Hematopoietic multipotent progenitor cell treated with erythropoietin and hydrocortisone succinate and interleukin-3 and kit ligand, for 15 days (in vitro differentiated cells): ENCODE results near the gene ANO4.

Source experiments
- DNase-seq: peaks from one replicate; pipeline ENCODE4 v3.0.0-alpha.2; 2015; ENCODE audit warnings: low spot score

The ANO4 gene

DNA sequence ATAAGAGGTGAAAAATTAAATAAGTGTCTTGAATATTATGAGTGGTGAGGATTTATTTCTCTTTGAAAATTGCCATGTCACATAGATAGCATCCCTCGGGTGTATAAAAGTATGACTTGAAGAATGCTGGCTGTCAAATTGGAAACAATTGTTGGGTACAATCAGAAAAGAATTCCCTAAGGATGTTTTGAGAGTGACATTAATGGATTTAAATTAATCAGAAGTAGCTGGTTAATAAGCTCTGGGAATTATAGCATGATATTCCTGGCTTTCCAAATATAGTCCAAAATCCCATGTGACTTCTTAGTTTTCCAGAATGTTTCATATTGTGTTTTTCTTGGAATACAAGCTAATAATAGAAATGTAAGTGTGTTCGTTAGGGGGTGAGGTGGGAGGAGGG is 196.5 kb downstream of the ANO4 start:
- DNase-seq, result no peak

DNA sequence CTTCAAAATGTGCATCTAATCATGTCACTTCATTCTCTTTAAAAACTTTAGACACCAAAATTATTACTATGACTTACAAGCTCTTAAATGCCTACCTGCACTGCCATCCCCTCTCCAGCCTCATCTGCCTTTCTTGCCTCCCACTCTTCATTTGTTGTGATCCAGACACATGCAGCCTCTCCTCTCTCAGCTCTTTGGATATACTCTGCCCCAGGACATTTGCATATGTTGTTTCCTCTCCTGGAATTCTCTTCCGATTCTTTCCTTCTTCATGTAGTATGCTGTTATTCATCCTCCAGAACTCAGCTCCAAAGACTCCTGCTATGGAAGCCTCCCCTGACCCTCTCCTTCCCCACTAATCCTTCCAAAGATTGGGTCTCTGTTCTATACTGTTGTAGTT is 197.6 kb downstream of the ANO4 start:
- no peak for DNase-seq

DNA sequence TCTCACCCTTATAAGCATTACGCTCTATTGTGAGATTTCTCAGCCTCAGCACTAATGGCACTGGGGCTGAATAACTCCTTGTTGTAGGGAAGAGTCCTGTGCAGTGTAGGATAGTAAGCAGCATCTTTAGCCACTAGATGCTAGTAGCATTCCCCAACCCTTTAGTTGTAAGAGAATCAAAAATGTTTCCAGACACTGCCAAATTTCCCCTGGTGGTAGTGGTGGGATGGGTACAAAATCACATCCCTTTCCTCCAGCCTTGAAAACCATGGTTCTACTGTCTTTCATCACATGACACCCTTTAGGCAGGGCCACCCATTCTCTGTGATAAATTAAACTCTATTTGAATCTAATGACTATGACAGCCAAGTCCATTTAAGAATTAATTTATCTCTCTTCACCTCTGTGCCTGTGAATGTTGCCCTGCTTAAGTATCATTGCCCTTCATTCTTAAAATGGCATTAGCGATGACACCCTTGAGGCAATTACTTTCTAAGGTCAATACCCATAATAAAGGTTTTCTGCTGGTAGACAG is 199.4 kb downstream of the ANO4 start:
- DNase-seq, result no peak

DNA sequence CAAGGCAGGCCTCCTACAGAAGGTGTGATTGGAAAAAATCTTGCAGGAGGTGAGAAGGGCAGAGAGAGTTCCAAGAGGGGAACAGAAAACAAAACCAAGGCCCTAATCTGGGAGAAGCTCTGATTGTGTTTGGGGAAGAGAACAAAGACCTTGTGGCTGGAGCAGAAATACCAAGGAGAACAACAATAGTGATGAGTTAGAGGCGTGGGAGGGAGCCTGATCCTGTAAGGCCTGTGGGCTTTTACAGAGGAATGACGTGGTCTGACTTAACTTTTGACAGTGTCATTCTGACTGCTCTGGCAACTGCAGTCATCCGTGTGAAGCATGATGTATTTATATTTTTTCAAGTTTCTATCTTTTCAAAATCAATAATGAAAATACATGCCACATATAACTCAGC is 200.6 kb downstream of the ANO4 start:
- DNase-seq, result no peak

DNA sequence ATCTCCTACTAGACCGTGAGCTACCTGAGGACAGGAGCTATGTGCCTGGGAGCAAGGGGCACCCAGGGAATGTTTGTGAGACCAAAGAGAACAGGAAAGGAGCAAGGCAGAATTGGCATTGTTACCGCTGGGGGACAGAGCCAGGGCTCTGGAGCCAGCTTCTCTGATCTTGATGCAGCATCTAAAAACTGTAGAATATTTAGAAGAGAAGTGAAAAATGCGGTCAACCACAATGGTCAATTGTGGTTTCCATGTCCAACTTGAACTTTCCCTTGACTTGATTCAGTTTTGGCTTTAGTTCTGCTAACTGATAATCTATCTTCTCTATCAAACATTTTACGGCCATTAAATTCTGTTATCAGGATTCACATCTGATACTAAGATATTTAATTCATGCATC is 201.2 kb downstream of the ANO4 start:
- DNase-seq, result no peak

DNA sequence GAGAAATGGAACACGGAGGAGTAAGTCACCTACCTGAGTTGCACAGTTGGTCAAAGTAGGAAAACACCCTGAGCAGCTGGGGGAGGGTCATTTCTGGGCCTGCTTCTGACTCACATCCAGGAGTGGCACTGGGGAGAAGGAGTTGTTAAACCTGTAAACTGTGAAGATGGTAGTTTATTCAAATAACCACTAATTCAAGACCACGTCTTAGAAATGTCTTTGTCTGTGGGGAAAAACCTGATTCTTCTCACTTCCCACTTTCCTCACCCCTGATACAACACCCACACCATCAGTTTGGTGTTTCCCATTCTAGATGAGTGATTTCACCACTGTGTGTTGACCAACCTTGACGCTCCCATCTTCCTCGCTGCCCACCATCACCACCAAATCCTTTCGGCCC is 207.1 kb downstream of the ANO4 start:
- no peak for DNase-seq

DNA sequence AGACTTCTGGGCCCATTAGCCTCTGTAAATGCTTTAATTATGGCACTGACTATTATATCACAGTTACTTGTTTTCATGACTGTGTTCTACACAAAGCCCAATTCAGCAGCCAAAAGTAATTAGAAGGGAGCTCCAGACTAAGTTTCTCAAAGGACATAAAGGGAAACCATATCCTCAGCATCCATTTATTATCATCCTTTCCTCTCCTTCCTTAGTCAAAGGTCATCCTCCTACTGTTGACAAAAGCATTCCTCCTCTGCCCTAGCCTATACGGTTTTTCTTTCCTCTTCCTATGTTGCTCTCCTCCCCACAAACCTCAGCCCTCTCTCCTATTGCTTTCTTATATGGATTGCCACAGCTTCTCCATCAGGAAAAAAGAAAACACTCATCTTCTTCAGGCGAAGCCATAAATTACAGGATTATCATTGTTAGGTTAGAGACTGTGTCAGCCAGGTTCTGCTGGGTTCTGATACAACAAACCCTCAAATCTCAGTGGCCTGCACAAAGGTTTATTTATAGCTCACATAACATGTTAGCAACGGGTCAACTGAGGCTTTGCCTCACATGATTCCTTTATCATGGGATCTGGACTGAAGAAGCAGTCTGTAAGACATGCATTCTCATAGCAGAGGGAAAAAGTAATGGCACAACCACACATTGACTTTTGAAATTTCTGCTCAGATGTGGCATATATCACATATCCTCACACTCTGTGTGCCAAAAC is 208.3 kb downstream of the ANO4 start:
- DNase-seq, result no peak

DNA sequence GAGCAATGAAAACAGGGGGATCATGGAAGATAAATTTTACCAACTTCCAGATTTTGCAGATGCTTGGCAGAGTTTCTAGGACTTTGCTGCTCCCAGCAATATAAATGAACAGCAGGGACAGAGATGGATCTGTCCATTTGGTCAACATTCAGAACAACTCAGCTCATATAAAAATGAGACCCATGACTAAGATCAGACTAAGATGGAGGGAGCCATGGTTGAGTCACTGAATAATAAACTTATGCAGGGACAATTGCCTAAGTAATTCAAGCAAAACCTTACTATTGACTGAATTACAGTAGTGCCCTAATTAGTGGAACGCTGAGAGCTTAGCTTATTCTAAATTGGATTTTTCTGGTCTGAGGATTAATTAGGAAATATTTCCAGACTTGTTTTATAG is 210.3 kb downstream of the ANO4 start:
- DNase-seq, result no peak

DNA sequence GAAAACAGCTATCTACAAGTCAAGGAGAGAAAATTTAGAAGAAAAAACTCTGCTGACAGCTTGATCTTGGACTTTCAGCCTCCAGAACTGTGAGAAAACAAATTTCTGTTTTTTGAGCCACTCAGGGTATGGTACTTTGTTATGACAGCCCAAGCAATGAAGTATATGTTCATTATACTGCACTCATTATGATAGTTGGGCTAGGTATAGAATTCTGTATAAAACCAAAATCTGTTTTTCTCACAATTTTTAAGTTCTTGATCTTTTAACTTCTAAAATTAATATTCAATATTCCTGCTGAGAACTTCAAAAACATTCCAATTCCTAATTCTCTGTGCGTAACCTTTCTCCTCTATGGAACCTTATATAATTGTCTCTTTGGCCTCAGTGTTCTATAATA is 214.7 kb downstream of the ANO4 start:
- no peak for DNase-seq

DNA sequence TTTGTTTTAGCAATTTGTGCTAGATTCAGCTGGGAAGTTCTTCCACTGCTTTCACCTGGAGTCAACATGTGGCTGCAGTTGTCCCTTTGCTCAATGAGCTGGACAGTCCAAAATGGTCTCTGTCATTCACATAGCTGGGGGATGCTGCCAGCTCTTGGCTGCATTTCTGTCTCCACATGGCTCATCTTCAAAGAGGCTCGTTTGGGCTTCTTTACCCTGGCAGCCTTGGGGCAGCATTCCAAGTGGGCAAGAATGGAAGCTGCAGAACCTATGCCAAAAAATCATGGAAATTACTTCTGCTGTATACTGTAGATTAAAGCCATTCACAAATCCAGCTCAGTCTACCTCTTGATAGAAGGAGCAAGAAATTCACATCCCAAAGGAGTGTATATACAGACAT is 216.3 kb downstream of the ANO4 start:
- DNase-seq, result no peak

DNA sequence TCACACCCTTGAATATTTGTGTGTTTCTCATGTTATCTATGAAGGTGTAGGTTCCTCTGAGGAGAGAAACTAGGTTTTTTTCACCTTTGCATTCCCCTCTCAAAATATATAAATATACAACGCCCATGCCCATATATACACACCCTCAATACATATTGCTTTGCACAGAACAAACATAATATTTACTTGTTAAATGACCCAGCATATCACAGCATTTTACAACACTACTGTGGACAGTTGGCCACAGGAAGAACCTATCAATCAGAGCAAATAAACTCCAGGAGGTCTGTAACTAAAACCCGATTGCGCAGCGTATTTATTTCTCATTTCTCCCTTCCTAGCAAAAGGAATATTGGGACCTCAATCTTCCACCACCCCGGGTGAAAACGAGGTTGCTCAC is 219.4 kb downstream of the ANO4 start:
- no peak for DNase-seq

DNA sequence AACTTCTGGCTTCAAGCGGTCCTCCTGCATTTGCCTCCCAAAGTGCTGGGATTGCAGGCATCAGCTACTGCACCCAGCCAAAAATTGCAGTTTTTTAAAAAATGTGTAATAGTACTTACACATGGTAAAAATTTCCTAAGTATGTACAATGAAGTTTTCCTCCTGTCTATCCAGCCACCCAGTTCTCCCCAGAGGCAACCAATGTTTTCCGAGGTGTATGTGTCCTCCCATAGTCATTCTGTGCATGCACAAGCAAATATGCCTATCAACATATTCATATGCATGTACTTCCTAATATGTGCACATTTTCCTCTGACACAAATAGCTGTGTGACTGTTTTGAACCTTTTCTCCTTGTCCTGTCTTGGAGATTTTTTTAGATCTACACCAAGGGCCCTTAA is 220.5 kb downstream of the ANO4 start:
- no peak for DNase-seq

DNA sequence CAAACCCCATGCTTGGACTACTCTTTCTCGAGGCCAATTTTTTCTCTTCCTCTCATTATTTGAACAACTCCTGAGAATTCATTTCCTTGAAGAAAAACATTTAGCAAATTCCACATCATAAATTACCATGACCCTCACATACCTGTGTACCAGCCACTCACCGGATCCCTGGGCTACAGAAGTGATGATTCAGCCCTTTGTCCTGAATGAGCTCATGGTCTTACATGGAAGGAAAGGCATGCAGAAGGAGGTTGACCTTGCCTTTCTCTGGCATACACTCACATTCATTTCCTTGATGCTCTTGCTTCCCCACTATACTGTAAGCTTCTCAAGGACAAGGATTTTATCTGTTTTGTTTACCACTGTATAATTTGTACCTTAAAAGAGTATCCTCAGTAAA is 224.0 kb downstream of the ANO4 start:
- DNase-seq, result no peak

DNA sequence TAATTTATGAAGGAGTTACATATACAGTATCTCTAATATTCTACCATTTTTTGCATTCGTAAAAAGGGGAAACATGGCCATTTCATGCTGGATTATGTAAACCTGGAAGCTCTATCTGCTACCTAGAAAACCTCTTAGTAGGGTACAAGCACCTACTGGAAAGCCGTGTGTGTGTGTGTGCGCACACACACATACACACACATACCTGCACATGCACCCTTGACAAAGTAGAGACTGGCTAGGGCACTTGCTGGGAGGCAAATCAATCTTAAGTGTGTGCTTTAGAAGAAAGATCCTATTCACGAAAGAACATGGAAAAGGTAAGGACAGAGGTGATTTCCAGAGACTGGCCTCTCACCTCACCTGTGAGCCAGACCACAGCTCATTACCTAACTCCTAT is 224.6 kb downstream of the ANO4 start:
- no peak for DNase-seq

DNA sequence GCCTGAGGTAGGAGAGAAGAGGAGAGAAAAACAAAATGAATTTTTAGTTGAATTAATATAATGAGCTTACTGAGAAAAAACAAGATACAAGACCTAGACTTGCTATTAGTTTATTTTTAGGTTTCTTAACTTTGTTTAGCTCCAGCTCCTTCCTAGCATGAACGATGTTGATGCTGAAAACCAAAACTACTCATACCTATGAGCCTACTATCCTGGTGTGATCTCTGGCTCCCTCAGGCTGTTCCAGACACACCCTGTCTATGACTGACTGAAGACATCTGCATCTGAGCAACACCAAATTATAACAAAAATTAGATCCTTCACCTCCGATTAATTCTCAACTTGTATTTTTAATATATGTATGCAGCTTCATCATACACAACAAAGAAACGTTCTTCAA is 225.1 kb downstream of the ANO4 start:
- DNase-seq, result no peak

DNA sequence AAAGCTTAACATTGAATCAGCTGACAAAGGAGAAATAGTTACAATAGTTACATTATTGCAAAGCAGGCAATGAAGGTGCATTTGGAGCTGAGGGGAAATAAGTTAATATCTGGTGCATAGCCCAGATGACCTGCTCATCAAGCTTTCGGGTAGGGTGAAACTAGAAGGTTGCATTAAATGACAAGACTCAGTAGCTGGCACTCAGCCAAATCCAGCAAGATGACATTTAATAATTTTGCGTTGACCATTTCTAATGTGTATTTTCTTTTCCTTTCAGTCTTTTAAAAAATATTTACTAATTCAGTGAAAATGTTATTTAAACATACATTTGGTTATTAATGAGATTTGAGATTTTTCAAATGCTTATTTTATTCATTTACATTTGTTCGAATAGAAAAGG is 226.9 kb downstream of the ANO4 start:
- DNase-seq, result no peak

DNA sequence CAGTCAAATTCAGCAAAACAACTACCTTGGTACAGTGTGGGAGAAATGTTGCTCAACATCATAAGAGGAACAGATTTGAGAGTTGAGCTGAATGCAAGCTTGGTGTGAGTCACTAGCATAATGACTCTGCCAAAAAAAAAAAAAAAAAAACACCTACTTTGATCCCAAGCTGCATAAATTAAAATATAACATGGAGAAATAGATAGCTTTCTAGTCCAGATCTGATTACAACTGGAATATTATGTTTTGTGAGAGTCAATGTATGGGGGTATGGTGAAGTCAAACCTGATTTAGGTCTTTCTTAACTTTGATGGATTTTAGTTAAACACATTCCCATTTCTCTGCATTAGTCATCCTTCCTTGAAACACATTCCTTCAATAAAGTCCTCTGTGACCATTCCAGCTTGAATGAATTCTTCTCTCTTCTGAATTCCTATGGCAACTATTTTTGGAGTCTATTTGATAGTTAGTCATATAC is 227.4 kb downstream of the ANO4 start:
- no peak for DNase-seq

DNA sequence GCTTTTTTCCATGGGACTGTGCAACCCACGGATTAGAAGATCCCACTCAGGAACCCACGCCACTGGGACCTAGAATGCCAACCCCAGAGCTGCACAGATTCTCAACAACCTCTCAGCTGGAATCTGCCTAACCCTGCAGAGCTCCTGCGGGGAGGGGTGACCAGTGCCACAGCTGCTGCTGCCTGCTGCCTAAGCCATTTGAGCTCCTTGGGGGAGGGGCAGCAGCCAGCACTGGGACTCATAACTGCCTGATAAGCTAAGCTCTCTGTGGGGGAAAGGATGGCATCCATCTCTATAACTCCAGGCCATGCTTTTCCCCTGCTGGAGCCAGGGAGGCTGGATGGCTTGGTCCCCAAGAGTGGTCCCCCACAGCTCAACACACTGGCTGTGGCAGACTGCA is 232.6 kb downstream of the ANO4 start:
- DNase-seq, result no peak

DNA sequence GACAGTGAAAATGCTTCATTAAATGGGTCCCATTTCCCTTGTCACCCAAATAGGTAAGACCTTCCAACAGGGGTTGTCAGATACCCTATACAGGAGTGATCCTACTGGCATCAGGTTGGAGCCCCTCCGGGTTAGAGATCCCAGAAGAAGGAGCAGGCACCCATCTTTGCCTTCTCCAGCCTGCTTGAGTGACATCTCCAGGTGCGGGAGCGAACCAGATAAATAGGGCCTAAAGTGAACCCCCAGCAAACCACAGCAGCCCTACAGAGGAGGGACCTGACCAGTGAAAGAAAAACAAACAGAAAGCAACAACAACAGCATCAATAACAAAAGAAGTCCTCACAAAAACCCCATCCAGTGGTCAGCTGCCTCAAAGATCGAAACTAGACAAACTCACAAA is 233.2 kb downstream of the ANO4 start:
- no peak for DNase-seq

DNA sequence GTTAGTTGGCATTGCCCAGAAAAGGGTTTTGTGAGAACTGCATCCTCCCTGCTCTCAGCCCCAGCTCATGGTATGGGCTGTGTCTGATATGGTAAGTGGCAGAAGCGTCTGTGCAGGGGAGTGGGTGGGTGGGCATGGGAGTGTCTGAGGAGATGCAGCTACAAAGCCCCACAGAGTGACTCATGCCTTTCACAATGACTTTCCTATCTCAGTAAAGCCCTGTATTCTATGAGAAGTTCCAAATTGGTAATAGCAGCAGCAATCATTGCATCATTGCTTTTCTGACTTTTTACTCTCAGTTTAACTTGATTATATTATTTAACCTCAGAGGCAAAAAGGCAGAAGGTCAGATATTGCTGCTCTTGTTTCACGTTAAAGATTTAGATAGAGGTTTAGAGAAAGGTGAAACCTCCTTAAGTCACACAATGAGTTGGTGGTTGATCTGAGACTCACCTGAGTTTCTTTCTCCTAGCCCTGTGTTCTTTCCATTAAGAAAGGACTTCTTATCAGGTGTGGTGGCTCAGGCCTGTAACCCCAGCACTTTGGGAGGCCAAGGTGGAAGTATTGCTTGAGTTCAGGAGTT is 243.8 kb downstream of the ANO4 start:
- no peak for DNase-seq

DNA sequence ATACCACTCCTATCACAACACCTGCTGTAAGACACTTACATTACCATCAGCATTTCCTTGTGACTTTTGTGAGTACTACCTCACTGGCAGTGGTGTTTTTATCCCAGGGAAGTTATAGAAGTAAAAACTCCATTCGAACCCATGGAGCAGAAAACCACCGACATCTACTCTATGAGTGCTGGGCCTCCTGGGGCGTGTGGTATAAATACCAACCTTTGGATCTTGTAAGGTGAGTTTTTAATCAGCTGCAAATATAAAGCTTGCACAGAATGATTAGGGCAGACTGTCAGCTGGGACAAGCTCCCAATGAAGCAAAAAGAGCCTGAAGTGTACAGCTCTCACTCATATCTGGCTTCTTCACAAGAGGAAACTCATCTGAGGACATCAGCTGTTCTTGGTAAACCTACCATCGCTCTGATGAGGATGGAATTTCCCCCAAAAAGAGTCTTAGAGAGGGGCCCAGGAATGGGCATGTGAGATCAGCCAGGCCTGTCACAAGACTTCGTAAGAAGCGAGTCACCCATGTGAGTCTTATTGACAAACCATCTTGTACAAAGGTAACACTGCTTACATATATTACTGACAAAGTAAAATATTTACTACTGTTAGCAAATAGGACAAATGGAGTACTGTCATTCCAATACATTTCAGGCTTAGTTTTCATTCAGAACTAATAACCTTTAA is 245.4 kb downstream of the ANO4 start:
- DNase-seq, result no peak

DNA sequence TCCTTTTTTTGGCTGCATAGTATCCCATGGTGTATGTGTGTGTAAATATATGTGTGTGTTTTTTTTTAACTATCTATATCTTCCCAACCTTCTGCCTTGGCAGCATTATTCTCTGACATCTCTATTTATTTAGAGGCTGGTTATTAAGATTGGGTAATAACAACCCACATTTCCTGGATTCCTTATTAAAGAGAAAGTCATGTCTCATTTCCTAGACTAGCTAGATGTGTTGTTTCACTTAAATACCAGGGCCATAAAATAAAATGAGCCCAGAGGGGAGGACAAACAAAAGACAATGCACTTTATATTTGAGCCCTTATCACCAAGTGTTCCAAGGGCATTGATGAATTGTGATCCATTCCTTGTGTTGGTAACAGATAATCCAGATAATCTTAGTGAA is 246.4 kb downstream of the ANO4 start:
- no peak for DNase-seq

DNA sequence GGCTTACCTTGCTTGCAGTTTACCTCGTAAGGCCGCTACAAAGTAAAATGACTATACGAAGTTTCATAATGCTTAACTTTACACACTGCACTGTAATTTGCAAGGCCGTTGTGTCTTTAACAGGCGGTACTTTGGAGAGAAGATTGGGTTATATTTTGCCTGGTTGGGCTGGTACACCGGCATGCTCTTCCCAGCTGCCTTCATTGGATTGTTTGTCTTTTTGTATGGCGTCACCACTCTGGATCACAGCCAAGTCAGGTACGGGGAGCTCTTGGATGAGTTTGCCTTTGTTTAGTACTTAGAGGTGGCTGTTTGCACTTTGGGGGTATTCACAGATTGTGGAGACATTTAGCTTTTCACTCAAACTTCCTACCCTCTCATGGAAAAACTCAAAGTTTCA is 247.6 kb downstream of the ANO4 start:
- DNase-seq, result no peak
